Ramos (cell line): ENCODE measurements around the gene SUN1.

Experiments used
- in situ Hi-C: fragments of 300-500 bp; cut with MboI; formaldehyde crosslinking; loops from one replicate; pipeline ENCODE4 v1.14.3; 2022; ENCODE audit warnings: low sequenced_read_pairs; ENCODE audit not compliant: unreplicated experiment

SUN1 gene

GRCh38 chr7:851204-851603, 18.9 kb downstream of the SUN1 start:
- in situ Hi-C loops: no loop called here

- in situ Hi-C loops: no loop called here
Observed at GRCh38 chr7:853366-854117, 21.3 kb downstream of the SUN1 start.

DNA sequence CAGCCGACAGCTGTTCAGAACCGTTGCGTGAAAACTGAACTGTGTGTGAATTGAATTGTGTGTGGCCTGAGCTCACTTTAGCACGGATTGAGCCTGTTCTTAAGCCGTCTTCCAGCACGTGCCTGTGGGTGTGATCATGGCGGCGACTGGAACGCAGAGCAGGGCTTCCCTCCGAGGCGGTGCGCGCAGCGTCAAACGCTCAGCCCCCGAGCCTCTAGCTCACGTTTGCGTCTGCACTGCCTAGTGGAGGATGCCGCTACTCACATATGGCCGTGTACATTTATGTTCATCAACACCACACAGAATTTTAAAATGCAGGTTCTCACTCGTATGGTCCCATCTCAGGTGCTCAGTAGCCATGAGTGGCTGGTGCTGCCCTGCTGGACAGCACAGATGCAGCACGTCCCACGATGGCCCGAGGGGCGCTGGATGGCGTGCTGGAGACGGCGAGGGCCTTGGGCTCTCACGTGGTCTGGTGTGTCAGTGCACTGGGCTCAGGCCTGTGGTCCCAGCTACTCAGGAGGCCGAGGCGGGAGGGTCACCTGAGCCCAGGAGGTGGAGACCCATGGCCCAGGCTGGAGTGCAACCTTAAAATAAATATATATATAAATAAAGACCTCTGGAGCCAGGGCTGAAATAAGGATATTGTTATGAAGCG, 22.0 kb downstream of the SUN1 start:
- in situ Hi-C loops: no loop called here

DNA sequence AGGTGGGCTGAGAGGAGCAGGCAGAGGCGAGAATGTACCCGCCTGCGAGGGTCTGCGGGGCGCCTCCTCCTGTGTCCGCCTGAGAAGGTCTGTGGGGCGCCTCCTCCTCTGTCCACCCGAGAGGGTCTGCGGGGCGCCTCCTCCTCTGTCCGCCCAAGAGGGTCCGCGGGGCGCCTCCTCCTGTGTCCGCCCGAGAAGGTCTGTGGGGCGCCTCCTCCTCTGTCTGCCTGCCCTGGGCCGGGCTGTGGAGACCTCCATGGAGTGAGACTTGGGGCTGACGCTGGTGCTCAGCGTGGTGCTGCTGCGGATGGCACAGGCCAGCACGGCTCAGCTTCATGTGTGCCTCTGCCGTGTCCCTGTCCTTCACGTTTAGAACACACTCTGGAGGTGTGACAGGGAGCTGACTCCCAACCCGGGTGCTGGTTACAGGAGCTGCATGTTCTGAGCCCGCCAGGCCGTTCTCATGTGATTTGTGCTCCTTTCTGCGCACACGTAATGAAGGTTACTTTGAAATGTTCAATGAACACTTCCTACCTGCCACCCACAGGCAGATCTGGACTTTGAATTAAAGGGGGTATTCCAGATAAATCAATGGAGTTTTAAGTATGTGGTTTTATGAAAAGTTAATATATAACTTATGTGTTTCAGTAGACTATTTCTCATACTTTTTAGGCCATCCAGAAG, 23.6 kb downstream of the SUN1 start:
- in situ Hi-C loops: no loop called here

DNA sequence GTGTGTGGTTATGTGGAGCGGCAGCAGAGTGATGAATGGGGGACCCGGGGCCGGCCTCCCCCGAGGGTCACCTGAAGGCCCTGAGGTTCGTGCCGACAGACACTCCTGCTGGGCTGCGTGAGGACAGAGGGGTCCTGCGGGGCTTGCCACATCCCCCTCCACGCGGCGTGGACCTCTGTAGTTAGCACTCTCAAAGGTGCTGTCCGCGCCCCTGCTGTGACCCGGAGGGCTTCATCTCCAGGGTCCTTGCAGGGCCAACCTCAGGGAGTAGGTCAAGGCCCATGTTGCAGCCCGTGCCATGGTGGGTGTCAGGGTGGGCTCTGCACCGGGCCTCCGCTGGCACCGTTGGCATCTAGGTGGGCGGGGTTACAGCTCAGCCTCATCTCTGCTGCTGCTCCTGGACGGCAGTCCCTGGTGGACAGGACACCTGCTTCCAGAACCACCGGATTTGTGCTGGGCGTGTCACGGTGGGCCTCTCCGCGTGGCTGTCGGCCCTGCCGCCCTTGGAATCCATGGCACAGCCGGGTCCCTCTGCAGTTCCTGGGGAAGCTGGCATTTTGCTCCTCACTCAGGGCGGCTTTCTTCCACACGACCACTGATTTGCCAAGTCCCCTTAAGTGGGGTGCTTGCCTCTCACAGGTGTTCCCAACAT, 24.3 kb downstream of the SUN1 start:
- in situ Hi-C loops: no loop called here

- in situ Hi-C loops: no loop called here
Observed at GRCh38 chr7:857661-858060, 25.4 kb downstream of the SUN1 start.

DNA sequence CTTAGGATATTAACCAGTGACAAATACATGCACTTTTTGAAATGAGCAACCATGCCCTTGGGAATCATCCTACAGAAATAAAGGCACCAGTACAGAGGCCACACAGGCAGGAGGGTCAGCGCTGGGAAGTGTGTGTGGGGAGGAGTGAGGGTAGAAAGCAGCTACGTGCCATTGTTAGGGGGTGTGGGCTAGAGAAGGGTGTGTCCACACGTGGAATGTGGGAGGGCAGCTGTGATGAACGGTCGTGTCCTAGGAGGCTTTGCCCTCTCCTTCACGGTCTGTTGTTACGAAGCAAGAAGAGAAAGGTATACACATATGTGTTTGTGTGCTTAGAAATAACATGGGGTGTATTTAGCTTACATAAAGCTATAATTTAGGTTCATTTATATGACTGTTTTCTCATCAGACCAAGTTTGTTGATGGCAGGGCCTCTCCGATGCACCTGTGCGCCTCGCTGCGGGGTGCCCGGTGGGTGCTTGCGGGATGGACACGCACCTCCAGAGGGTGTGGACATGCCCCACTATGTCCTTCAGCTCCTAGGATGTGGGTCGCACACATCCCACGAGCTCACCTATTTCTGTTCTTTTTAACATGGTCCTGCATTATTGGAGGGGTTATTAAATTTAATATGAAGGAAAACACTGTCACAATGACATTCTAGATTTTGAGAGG, 27.2 kb downstream of the SUN1 start:
- in situ Hi-C loops: no loop called here

- in situ Hi-C loops: no loop called here
Observed at GRCh38 chr7:860149-860548, 27.9 kb downstream of the SUN1 start.

DNA sequence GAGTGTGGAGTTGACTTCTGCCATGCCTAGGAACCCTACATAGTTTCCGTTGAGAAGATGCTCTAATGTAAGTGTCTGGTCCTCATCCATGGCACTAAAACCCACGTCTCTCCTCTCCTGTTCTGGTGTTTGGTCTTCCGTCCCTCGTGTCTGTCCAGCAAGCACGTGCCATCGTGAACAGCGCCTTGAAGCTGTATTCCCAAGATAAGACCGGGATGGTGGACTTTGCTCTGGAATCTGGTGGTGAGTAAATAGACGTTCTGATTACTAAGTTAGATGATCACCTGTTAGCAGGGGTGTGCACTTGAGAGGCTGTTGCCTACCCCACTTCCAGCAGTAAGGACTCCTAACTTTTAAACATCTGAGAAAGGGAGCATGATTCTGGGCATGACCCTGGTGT, 28.9 kb downstream of the SUN1 start:
- in situ Hi-C loops: no loop called here

- in situ Hi-C loops: no loop called here
Observed at GRCh38 chr7:862157-862556, 29.9 kb downstream of the SUN1 start.

DNA sequence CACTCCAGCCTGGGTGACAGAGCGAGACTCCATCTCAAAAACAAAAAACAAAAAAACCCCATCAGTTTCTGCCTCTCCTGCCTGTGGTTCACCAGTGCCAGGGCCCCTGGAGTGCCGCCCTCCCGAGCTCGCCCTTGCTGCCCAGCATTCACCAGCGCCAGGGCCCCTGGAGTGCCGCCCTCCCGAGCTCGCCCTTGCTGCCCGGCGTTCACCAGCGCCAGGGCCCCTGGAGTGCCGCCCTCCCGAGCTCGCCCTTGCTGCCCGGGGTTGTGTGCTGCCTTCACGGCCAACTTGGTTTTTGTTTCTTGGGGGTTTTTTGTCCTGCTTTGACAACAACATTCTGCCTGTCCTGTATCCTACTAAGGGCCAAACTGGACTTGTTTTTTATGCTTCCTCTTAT, 30.8 kb downstream of the SUN1 start:
- in situ Hi-C loops: no loop called here

- in situ Hi-C loops: no loop called here
Observed at GRCh38 chr7:865921-866320, 33.6 kb downstream of the SUN1 start.

DNA sequence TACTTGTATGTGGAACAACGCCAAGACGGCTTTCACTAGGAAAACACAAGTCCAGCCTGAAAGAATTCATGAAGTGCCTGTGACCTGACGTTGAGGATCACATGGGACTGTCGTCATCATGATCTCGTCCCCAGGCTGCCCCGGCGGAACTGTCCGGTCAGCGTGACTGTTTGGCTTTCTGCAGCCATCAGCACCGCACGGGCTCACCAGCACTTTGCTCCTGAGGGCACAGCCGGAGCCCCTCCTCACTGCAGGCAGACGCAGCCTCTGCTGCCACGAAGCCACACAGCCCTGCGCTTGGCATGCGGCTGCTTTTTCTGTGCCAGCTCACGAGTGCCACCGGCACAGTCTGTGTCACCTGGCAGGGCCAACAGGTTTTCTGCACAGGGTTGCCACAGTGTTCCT, 34.7 kb downstream of the SUN1 start:
- in situ Hi-C loops: no loop called here

GRCh38 chr7:867406-868188, 35.3 kb downstream of the SUN1 start:
- in situ Hi-C loops: no loop called here

- in situ Hi-C loops: no loop called here
Observed at GRCh38 chr7:868189-868486, 35.9 kb downstream of the SUN1 start.

- in situ Hi-C loops: no loop called here
Observed at GRCh38 chr7:869348-869747, 37.1 kb downstream of the SUN1 start.

GRCh38 chr7:871900-872537, 39.7 kb downstream of the SUN1 start:
- in situ Hi-C loops: loop anchor here (5.0 kb wide), 1 partner anchor 80 kb away; no protein-coding TSS in a partner anchor

GRCh38 chr7:872685-873084, 40.4 kb downstream of the SUN1 start:
- in situ Hi-C loops: loop anchor here (5.0 kb wide), 1 partner anchor 80 kb away; no protein-coding TSS in a partner anchor

DNA sequence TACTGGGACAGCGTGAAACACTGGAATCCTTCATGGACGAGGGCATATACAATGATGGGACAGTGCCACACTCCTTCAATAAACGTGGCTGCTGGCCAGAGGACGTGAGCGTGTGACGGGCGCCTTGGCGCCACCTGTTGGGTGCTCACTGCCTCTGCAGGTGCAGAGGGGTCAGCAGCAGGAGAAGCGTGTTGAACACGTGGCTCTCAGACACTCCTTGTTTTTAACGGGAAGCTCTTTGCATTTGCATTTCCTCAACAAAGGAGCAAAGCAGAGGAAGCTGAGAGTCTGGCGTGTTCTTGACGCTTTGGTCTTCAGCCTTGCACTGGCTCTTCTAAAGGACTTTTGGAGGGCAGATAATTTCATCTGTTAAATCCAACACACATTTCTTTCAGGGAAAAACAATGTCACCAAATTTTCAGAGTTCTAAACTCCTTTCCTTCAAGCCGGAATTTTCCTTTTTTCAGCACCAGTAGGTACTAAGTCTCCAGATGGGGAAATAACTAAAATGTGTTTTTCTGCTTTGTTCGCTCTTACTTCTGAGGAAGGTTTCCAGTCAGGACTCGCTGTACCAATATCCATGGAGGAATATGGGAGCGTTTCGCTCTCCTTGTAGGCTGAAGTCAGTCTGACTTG, 41.2 kb downstream of the SUN1 start:
- in situ Hi-C loops: loop anchor here (5.0 kb wide), 1 partner anchor 81 kb away; no protein-coding TSS in a partner anchor
